Heart left ventricle (tissue), 16 donors: ENCODE results near the gene EVC2. TPM values are rescaled to one million over a fixed set of nuclear protein-coding genes. Genes with fewer than 3 reads are reported as not detected.

ENCODE experiments used
- ATAC-seq, 4 donors: fragments of 200-7000 bp; cut with Tn5 transposase; one replicate each; pipeline ENCODE4 v1.9.1; 2020 to 2022; ENCODE audit warnings: moderate library complexity in 4 of 4, mild to moderate bottlenecking in 3 of 4, moderate number of reproducible peaks in 1 of 4
- DNase-seq, 5 donors: peaks; one replicate each; pipeline ENCODE4 v3.0.0-alpha.2; 2020
- H3K27ac ChIP-seq, 12 donors: fragments of 200-600 bp; sonication (generic) in 4 of 12; one replicate each; pipeline versions ENCODE4 v1.5.0 to v1.8.0; 2016 to 2022; ENCODE audit warnings: mild to moderate bottlenecking in 2 of 12
- H3K27me3 ChIP-seq, 9 donors: fragments of 200-600 bp; sonication (generic) in 2 of 9; one replicate each; pipeline versions ENCODE4 v1.5.1 to v1.8.0; 2016 to 2022; ENCODE audit warnings: mild to moderate bottlenecking in 3 of 9
- H3K36me3 ChIP-seq, 9 donors: fragments of 200-600 bp; sonication (generic) in 2 of 9; one replicate each; pipeline versions ENCODE4 v1.5.0 to v1.8.0; 2018 to 2022; ENCODE audit warnings: mild to moderate bottlenecking in 2 of 9
- H3K4me1 ChIP-seq, 12 donors: fragments of 200-600 bp; sonication (generic) in 4 of 12; one replicate each; pipeline versions ENCODE4 v1.5.0 to v1.8.0; 2016 to 2022; ENCODE audit warnings: mild to moderate bottlenecking in 3 of 12
- H3K4me3 ChIP-seq, 12 donors: fragments of 200-600 bp; sonication (generic) in 4 of 12; one replicate each; pipeline versions ENCODE4 v1.5.0 to v1.8.0; 2017 to 2022; ENCODE audit warnings: mild to moderate bottlenecking in 9 of 12, moderate library complexity in 4 of 12
- H3K9me3 ChIP-seq, 12 donors: fragments of 200-600 bp; sonication (generic) in 4 of 12; one replicate each; pipeline versions ENCODE4 v1.5.0 to v1.8.0; 2016 to 2022; ENCODE audit warnings: mild to moderate bottlenecking in 1 of 12
- CTCF ChIP-seq, 12 donors: fragments of 200-600 bp; sonication (generic) in 4 of 12; IDR thresholded peaks; one replicate each; pipeline versions ENCODE4 v1.5.0 to v1.8.0; 2018 to 2022; ENCODE audit warnings: antibody characterized with exemption in 12 of 12, mild to moderate bottlenecking in 5 of 12
- POLR2A ChIP-seq, 2 donors: fragments of 450-650 bp; IDR thresholded peaks; one replicate each; pipeline ENCODE4 v1.6.1; 2017; ENCODE audit warnings: antibody characterized with exemption in 2 of 2, mild to moderate bottlenecking in 2 of 2, moderate library complexity in 2 of 2
- WGBS, 4 donors: extraction: QIAGEN DNeasy Blood & Tissue Kit in 2 of 4; methylation state at CpG; one replicate each; pipeline versions ENCODE4 v1.1.5 to v1.1.7; 2013 to 2018; 5-methylcytosine and 5-hydroxymethylcytosine counted together
- intact Hi-C, 10 donors: fragments of 100-400 bp; cut with DNase I; formaldehyde crosslinking; loops; one replicate each; pipeline versions ENCODE4 v1.11.1 to v1.14.2; 2022
- polyA plus RNA-seq, 2 donors: library from polyadenylated mRNA; stranded (reverse); fragments of 200-250 nt; gene quantifications; one replicate each; pipeline ENCODE4 v1.2.3, GENCODE V29; 2013
- total RNA-seq, 9 donors: library from RNA; depleted of rRNA in 2 of 9; stranded (reverse); fragments of >200 nt in 2 of 9; fragmentation: NEBNext Ultra II Directional in 3 of 9; extraction: Animal tissue kit (Norgen Biotek cat#: 25700) in 3 of 9; gene quantifications; one replicate each; pipeline versions ENCODE4 v1.1.0 to v1.2.4, GENCODE V29; 2016 to 2023
- donor health status: ischemic (EF 13 %, LVEDD 7.1; RV severe dilation, severe dysfunction).
- donor health status: healthy with polysubstance abuse.
- donor health status: DM: no; HTN: yes; CAD: no.
- donor health status: DM: no; HTN: no; CAD: no.
- donor health status: ischemic (EF 25% LVEDD 6.9; RV normal size, moderate dysfunction).
- donor health status: ischemic (EF 25% LVEDD 5.7; RV mildly dilated, moderate dysfunction).
- donor health status: healthy.
- donor health status: DM: yes; HTN: yes; CAD: no.
- donor health status: ischemic (EF 35%, LVEDD 5.7; RV mildly dilated, moderate dysfunction).
- donor health status: nonischemic (EF 11% LVEDD 7.7; RV severe dilation, severe dysfunction).
- donor health status: DM: yes; HTN: yes; CAD: no.
- donor health status: PGD.
- donor health status: ischemic (EF 29% LVEDD 5.4; RV normal size, mild dysfunction).
- donor health status: nonischemic (EF 23%, LVEDD 6.1; RV moderate dilation, normal function).

The EVC2 gene
- total and polyA plus RNA-seq, 11 donors: 0.46 to 3.1 (median 0.95) TPM

- Histone ChIP-seq H3K4me1 (no peaks in the 10 kb centered on the region), H3K36me3 (peaks cover 0 to 74% (median 5%) of the 10 kb centered on the region in 9 donors), H3K27ac (no peak overlapping the region), H3K27me3 (no peaks in the 10 kb centered on the region), H3K9me3 (no peaks in the 10 kb centered on the region), H3K4me3 (no peak overlapping the region)
- intact Hi-C loops: no loop called here
- no peak for ATAC-seq
- TF ChIP-seq POLR2A (IDR thresholded peaks at IDR 0.05) (no peak), CTCF (IDR thresholded peaks at IDR 0.05) (no peak)
- 89 to 93% (median 92%) methylated on average over 9 to 11 of the region's 11 CpGs for WGBS, 4 donors
- DNase-seq: no peak
Measured at GRCh38 chr4:5618051-5618960, 90.1 kb downstream of the EVC2 start.

- ATAC-seq (no peak), DNase-seq (no peak)
- Histone ChIP-seq H3K27ac (no peak overlapping the region), H3K4me3 (no peak overlapping the region), H3K36me3 (peaks cover 0 to 61% (median 5%) of the 10 kb centered on the region in 9 donors), H3K4me1 (no peaks in the 10 kb centered on the region), H3K27me3 (no peaks in the 10 kb centered on the region), H3K9me3 (no peaks in the 10 kb centered on the region)
- intact Hi-C loops: no loop called here
- TF ChIP-seq CTCF (IDR thresholded peaks at IDR 0.05): no peak
- no peak for TF ChIP-seq POLR2A (IDR thresholded peaks at IDR 0.05)
- 88 to 97% (median 90%) methylated on average over 16 of the region's 16 CpGs for WGBS, 4 donors
Measured at GRCh38 chr4:5616331-5616950, 91.9 kb downstream of the EVC2 start.

GRCh38 chr4:5615496-5616075, 92.8 kb downstream of the EVC2 start:
- DNase-seq: no peak
- intact Hi-C loops: no loop called here
- no peaks in the 10 kb centered on the region for H3K4me1 ChIP-seq
- H3K27ac ChIP-seq: no peak overlapping the region
- H3K27me3 ChIP-seq: no peaks in the 10 kb centered on the region
- ATAC-seq: no peak
- no peak for TF ChIP-seq POLR2A (IDR thresholded peaks at IDR 0.05)
- H3K4me3 ChIP-seq: no peak overlapping the region
- peaks cover 0 to 59% (median 5%) of the 10 kb centered on the region in 9 donors for H3K36me3 ChIP-seq
- WGBS, 4 donors: 69 to 74% (median 73%) methylated on average over 10 of the region's 10 CpGs
- H3K9me3 ChIP-seq: no peaks in the 10 kb centered on the region

- peaks cover 0 to 37% (median 2%) of the 10 kb centered on the region in 9 donors for H3K36me3 ChIP-seq
- no peaks in the 10 kb centered on the region for H3K4me1 ChIP-seq
- TF ChIP-seq POLR2A (IDR thresholded peaks at IDR 0.05) (no peak), CTCF (IDR thresholded peaks at IDR 0.05) (no peak)
- intact Hi-C loops: no loop called here
- H3K27me3 ChIP-seq: no peaks in the 10 kb centered on the region
- H3K27ac ChIP-seq: no peak overlapping the region
- ATAC-seq (no peak), DNase-seq (no peak)
- no peak overlapping the region for H3K4me3 ChIP-seq
- H3K9me3 ChIP-seq: no peaks in the 10 kb centered on the region
- WGBS, 4 donors: 68 to 83% (median 75%) methylated on average over 5 of the region's 5 CpGs
Measured at GRCh38 chr4:5611750-5612149, 96.6 kb downstream of the EVC2 start.
